ENCODE measurements around the gene TSN.

DNA sequence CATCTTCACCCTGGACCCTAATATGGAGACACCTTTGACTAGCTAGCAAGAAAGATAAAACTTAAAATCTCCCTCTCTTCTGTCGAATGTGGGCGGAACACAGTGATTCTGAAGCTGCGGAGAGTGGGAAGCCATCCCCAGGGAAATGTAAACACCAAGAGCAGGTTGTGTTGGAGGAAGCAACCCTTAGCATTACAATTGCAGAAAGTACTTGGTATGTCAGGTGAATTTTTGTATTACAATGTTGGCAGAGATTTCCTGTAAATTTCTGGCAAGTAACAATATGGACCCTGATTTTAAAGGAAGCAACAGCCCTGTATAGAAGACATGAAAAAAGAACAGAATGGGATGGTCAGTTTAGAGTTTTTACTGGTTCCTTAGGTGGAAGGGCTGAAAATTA lies 35.8 kb downstream of the TSN start:
- no peak for TF ChIP-seq CTCF (IDR thresholded peaks at IDR 0.05)
- TF ChIP-seq POLR2A (IDR thresholded peaks at IDR 0.05) = no peak

Data from body of pancreas (tissue), 4 donors.